K562 treated with DMSO at 1 percent for 48 hours (cell line): Measurements from ENCODE around the gene TMEM170B. TPM values are rescaled to one million over a fixed set of nuclear protein-coding genes. Genes with fewer than 3 reads are reported as not detected.

ENCODE experiments used
- total RNA-seq: library from RNA; unstranded; fragments of 300-600 nt; gene quantifications from 2 replicates; pipeline ENCODE4 v1.2.3, GENCODE V29; 2022; ENCODE audit warnings: low replicate concordance; ENCODE audit errors: extremely low read depth

Gene TMEM170B
- total RNA-seq = not detected in 2 replicates

GRCh38 chr6:11537229-11538051 lies at the start of gene TMEM170B:
Gene TMEM170B (plus strand): TSS chr6:11537749. CDS start chr6:11538278, 529 bp downstream.

Other genes starting within 250 kb of the TMEM170B start
- not detected in 2 replicates for gene ADTRP, start 241.1 kb downstream of the TMEM170B start, total RNA-seq